Measurements from ENCODE around the gene TSPAN18.

- TF ChIP-seq CTCF (IDR thresholded peaks at IDR 0.05 in 2 of 3, conservative IDR thresholded peaks at IDR 0.05 in 1 of 3; ENCODE audit: borderline replicate concordance in 1 of 3, insufficient read depth in 1 of 3, low read depth in 2 of 3, low read length in 2 of 3) = no peak
- TF ChIP-seq ZFX (IDR thresholded peaks at IDR 0.05) = no peak
- no peak for TF ChIP-seq ATF3 (IDR thresholded peaks at IDR 0.05)
- TF ChIP-seq REST (IDR thresholded peaks at IDR 0.05; ENCODE audit: low read depth) = no peak
- no peak for TF ChIP-seq MAX (IDR thresholded peaks at IDR 0.05)
Measured at GRCh38 chr11:44943118-44943517, 216.4 kb downstream of the TSPAN18 start.

All from HCT116 (cell line).